Measurements from ENCODE around the gene LRRC8D. TPM values are rescaled to one million over a fixed set of nuclear protein-coding genes. Genes with fewer than 3 reads are reported as not detected.

Gene LRRC8D
- total RNA-seq, 1 experiment from 2014 or later, result 37.2 TPM

DNA sequence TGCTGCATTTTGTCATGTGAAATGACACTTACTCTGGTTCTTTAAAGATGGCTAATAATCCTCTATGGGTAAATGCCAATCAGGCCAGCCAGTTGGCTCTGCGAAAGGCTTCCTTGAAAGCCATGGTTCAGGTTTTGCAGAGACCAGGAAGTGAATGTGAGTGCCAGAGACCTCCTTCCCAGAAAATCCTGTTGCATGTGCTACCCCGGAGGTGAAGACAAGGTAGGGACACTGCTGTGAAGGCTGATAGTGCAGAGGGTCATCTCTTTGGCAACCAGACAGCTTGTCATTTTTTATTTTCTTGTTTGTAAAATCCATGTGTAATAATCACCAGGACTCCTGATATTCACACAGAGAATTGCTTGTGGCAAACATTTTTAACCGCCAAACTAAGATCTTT is 18.7 kb downstream of the LRRC8D start:
- WGBS (ENCODE audit: extremely low coverage, insufficient read length, low lambda C conversion rate), result no CpG with 5 or more reads among the region's 3 CpGs
- no peak overlapping the region for H3K56ac ChIP-seq (ENCODE audit: insufficient read length, low read depth, low read length)
- H4K8ac ChIP-seq (replicated peaks; ENCODE audit: insufficient read length, low read depth, low read length), result no peak overlapping the region
- no peak overlapping the region for H3K4me2 ChIP-seq (ENCODE audit: insufficient read depth, insufficient read length, low read length)
- no peaks in the 10 kb centered on the region for H3K9me3 ChIP-seq (ENCODE audit: control insufficient read depth, low read depth, low read length)
- H3K79me1 ChIP-seq (ENCODE audit: insufficient read depth, low read depth, low read length, poor library complexity, severe bottlenecking), result peaks cover 4% of the 10 kb centered on the region
- H3K27ac Mint-ChIP-seq, result 0 out of 7 replicates have a peak overlapping the region, but pooled peaks of 1 of the 3 experiments have one; percentile 17
- peaks cover 5 to 11% (median 7%) of the 10 kb centered on the region in 3 experiments; a peak in 6 of 7 replicates for H3K36me3 Mint-ChIP-seq (ENCODE audit: insufficient read depth in 1 of 3, low read depth in 3 of 3)
- H4K20me1 ChIP-seq (ENCODE audit: control insufficient read depth, insufficient read depth, insufficient read length), result no peaks in the 10 kb centered on the region
- no peak overlapping the region for H2BK120ac ChIP-seq (ENCODE audit: low read depth, low read length, poor library complexity, severe bottlenecking)
- H2BK5ac ChIP-seq (ENCODE audit: insufficient read length, low read length), result no peak overlapping the region
- DNase-seq, result no peak
- no peak overlapping the region for H4K91ac ChIP-seq (ENCODE audit: insufficient read length, low read depth, low read length)
- H3T11ph ChIP-seq (ENCODE audit: low read length), result no peak overlapping the region
- no peak overlapping the region for H2BK20ac ChIP-seq (ENCODE audit: low read depth, low read length, poor library complexity, severe bottlenecking)
- TF ChIP-seq, protein P1, sequence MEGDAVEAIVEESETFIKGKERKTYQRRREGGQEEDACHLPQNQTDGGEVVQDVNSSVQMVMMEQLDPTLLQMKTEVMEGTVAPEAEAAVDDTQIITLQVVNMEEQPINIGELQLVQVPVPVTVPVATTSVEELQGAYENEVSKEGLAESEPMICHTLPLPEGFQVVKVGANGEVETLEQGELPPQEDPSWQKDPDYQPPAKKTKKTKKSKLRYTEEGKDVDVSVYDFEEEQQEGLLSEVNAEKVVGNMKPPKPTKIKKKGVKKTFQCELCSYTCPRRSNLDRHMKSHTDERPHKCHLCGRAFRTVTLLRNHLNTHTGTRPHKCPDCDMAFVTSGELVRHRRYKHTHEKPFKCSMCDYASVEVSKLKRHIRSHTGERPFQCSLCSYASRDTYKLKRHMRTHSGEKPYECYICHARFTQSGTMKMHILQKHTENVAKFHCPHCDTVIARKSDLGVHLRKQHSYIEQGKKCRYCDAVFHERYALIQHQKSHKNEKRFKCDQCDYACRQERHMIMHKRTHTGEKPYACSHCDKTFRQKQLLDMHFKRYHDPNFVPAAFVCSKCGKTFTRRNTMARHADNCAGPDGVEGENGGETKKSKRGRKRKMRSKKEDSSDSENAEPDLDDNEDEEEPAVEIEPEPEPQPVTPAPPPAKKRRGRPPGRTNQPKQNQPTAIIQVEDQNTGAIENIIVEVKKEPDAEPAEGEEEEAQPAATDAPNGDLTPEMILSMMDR (conservative IDR thresholded peaks at IDR 0.05), result no peak
- no peaks in the 10 kb centered on the region for H3K9me3 Mint-ChIP-seq
- H3K14ac ChIP-seq (ENCODE audit: insufficient read depth, low read length), result no peak overlapping the region
- H3K4ac ChIP-seq (ENCODE audit: low read depth, low read length), result no peak overlapping the region
- no peak overlapping the region for H2BK15ac ChIP-seq (ENCODE audit: low read depth, low read length)
- H4K5ac ChIP-seq (ENCODE audit: insufficient read length, low read depth, low read length), result no peak overlapping the region
- no peak overlapping the region for H3K9ac ChIP-seq (ENCODE audit: extremely low read depth, insufficient read length, low read length)
- H3K23ac ChIP-seq (ENCODE audit: insufficient read length, low read depth, low read length), result no peak overlapping the region
- H3K79me2 ChIP-seq (ENCODE audit: insufficient read depth, low read length), result peaks cover 3% of the 10 kb centered on the region; the same call in 1 of the 2 replicates
- peaks cover 60 to 65% of the 10 kb centered on the region in 2 experiments for H3K4me1 Mint-ChIP-seq
- no peaks in the 10 kb centered on the region for H3K27me3 Mint-ChIP-seq (ENCODE audit: low read depth)
- H3K18ac ChIP-seq (ENCODE audit: insufficient read length, low read depth, low read length), result no peak overlapping the region
- no peaks in the 10 kb centered on the region for H3K27me3 ChIP-seq (ENCODE audit: insufficient read depth, low read length)
- no peak overlapping the region for H3K27ac ChIP-seq (ENCODE audit: insufficient read length, low read depth, low read length)
- H3K4me1 ChIP-seq (ENCODE audit: insufficient read depth, low read length), result peaks cover 6% of the 10 kb centered on the region; the same call in 1 of the 2 replicates
- H3K4me3 Mint-ChIP-seq, result no peak overlapping the region
- no peak overlapping the region for H2AK5ac ChIP-seq (ENCODE audit: insufficient read length, low read length)
- H2BK12ac ChIP-seq (ENCODE audit: insufficient read length, low read depth, low read length), result no peak overlapping the region
- H2AFZ ChIP-seq (ENCODE audit: low read length), result no peak overlapping the region
- no peaks in the 10 kb centered on the region for H3K23me2 ChIP-seq (ENCODE audit: insufficient read length, low read depth, low read length, poor library complexity, severe bottlenecking)

Measured in H9 (cell line).